CD4-positive, alpha-beta memory T cell (primary cell): ENCODE data around the gene FADS3. TPM values are rescaled to one million over a fixed set of nuclear protein-coding genes. Genes with fewer than 3 reads are reported as not detected.

Source experiments
- CTCF ChIA-PET: fragments of 350-600 bp; sonication (Branson Sonifier 250); formaldehyde crosslinking; loops from one replicate; lab custom pipeline; 2021; ENCODE audit warnings: inconsistent platforms; ENCODE audit not compliant: partially characterized antibody; lab: Charles Lee
- POLR2A ChIA-PET: fragments of 350-600 bp; sonication (Branson Sonifier 250); formaldehyde crosslinking; loops from one replicate; lab custom pipeline; 2021; ENCODE audit not compliant: partially characterized antibody; lab: Charles Lee
- DNase-seq, 5 donors: peaks; one replicate each; pipeline versions ENCODE4 v3.0.0 to v3.0.0-alpha.2; 2020 to 2022; ENCODE audit warnings: mixed read lengths in 1 of 5
- H3K27ac ChIP-seq: one replicate; pipeline ENCODE4 v1.7.0; 2013; ENCODE audit warnings: low read depth, low read length
- H3K27me3 ChIP-seq: 2 replicates; pipeline ENCODE4 v1.7.0; 2013; ENCODE audit warnings: mild to moderate bottlenecking, low read length, moderate library complexity; ENCODE audit not compliant: insufficient read depth
- H3K36me3 ChIP-seq: 2 replicates; pipeline ENCODE4 v1.7.0; 2013; ENCODE audit warnings: mild to moderate bottlenecking, low read length, moderate library complexity; ENCODE audit not compliant: insufficient read depth
- H3K4me1 ChIP-seq: 2 replicates; pipeline ENCODE4 v1.7.0; 2013; ENCODE audit warnings: mild to moderate bottlenecking, low read length, moderate library complexity; ENCODE audit not compliant: insufficient read depth
- H3K4me3 ChIP-seq, 2 donors: one replicate each; pipeline ENCODE4 v1.7.0; 2013; ENCODE audit warnings: low read length in 2 of 2, mild to moderate bottlenecking in 1 of 2
- H3K9me3 ChIP-seq, 2 donors: one replicate each; pipeline ENCODE4 v1.7.0; 2013; ENCODE audit warnings: low read length in 2 of 2, control low read depth in 1 of 2; ENCODE audit not compliant: control insufficient read depth in 1 of 2
- H3K27ac Mint-ChIP-seq, 7 donors: one replicate each; pipeline ENCODE4 v1.8.0; 2020 to 2021; ENCODE audit warnings: mixed read lengths in 7 of 7, mild to moderate bottlenecking in 6 of 7, inconsistent platforms in 3 of 7, moderate library complexity in 3 of 7
- H3K27me3 Mint-ChIP-seq, 2 donors: one replicate each; pipeline ENCODE4 v1.8.0; 2020 to 2021; ENCODE audit warnings: mixed read lengths in 2 of 2
- H3K36me3 Mint-ChIP-seq, 2 donors: one replicate each; pipeline ENCODE4 v1.8.0; 2020 to 2021; ENCODE audit warnings: mixed read lengths in 2 of 2, inconsistent platforms in 1 of 2, mild to moderate bottlenecking in 1 of 2
- H3K4me1 Mint-ChIP-seq, 4 donors: one replicate each; pipeline ENCODE4 v1.8.0; 2020 to 2021; ENCODE audit warnings: mixed read lengths in 4 of 4, mild to moderate bottlenecking in 1 of 4
- H3K4me3 Mint-ChIP-seq, 8 donors: one replicate each; pipeline ENCODE4 v1.8.0; 2020 to 2021; ENCODE audit warnings: mixed read lengths in 8 of 8, mild to moderate bottlenecking in 7 of 8, moderate library complexity in 6 of 8, inconsistent platforms in 3 of 8
- H3K9me3 Mint-ChIP-seq, 8 donors: one replicate each; pipeline ENCODE4 v1.8.0; 2020 to 2021; ENCODE audit warnings: mixed read lengths in 8 of 8, mild to moderate bottlenecking in 5 of 8, inconsistent platforms in 3 of 8, moderate library complexity in 1 of 8
- intact Hi-C: fragments of 100-400 bp; cut with micrococcal nuclease; formaldehyde crosslinking; loops from one replicate; pipeline ENCODE4 v1.15.1; 2023
- polyA plus RNA-seq, 2 donors: library from polyadenylated mRNA; unstranded; fragments of 300-500 nt; fragmentation: Illumina TruSeq; gene quantifications; one replicate each; pipeline ENCODE4 v1.2.3, GENCODE V29; 2021
- total RNA-seq, 2 experiments: library from RNA; stranded (reverse); gene quantifications; one replicate each; pipeline ENCODE4 v1.2.3, GENCODE V29; 2021

FADS3 gene
- total and polyA plus RNA-seq, 4 experiments from 2014 or later, result 2.9 to 7.8 (median 4.4) TPM

- Histone ChIP-seq H3K27ac (no peak overlapping the region), H3K9me3 (no peaks in the 10 kb centered on the region), H3K27me3 (no peaks in the 10 kb centered on the region), H3K4me3 (no peak overlapping the region), H3K4me1 (peaks cover 7% of the 10 kb centered on the region), H3K36me3 (no peaks in the 10 kb centered on the region)
- Mint-ChIP-seq H3K4me3 (no peak overlapping the region), H3K36me3 (no peaks in the 10 kb centered on the region), H3K4me1 (peaks cover 4 to 6% (median 5%) of the 10 kb centered on the region in 4 donors), H3K27me3 (no peaks in the 10 kb centered on the region), H3K27ac (peak overlapping the region in 1 of 7 donors; percentile 75), H3K9me3 (peaks cover 0 to 2% (median 0%) of the 10 kb centered on the region in 8 donors)
- no peak for DNase-seq
- intact Hi-C loops, result no loop called here
- ChIA-PET CTCF (interaction anchor here (1.6 to 11.6 kb wide), 3 partner anchors 43 to 180 kb away, joined by 5 to 387 read pairs (median 8); no protein-coding TSS in a partner anchor), POLR2A (no interaction called here)
Measured at GRCh38 chr11:61903845-61904244, 12.5 kb upstream of the FADS3 start.

- ChIA-PET CTCF (interaction anchor here (0.8 to 11.6 kb wide), 6 partner anchors 27 to 205 kb away, joined by 3 to 387 read pairs (median 10); no protein-coding TSS in a partner anchor), POLR2A (no interaction called here)
- H3K36me3 ChIP-seq, result no peaks in the 10 kb centered on the region
- H3K9me3 ChIP-seq, result no peaks in the 10 kb centered on the region
- Mint-ChIP-seq H3K27me3 (no peaks in the 10 kb centered on the region), H3K4me3 (no peak overlapping the region), H3K27ac (no peak overlapping the region), H3K9me3 (peaks cover 0 to 2% (median 0%) of the 10 kb centered on the region in 8 donors), H3K4me1 (peaks cover 4 to 6% (median 5%) of the 10 kb centered on the region in 4 donors), H3K36me3 (no peaks in the 10 kb centered on the region)
- no peak overlapping the region for H3K27ac ChIP-seq
- no peak overlapping the region for H3K4me3 ChIP-seq
- intact Hi-C loops, result no loop called here
- peaks cover 7% of the 10 kb centered on the region for H3K4me1 ChIP-seq
- DNase-seq, result no peak
- H3K27me3 ChIP-seq, result no peaks in the 10 kb centered on the region
Measured at GRCh38 chr11:61902313-61902712, 11.0 kb upstream of the FADS3 start.

- intact Hi-C loops, result no loop called here
- CTCF ChIA-PET, result interaction anchor here (1.3 to 11.6 kb wide), 5 partner anchors 30 to 206 kb away, joined by 3 to 387 read pairs (median 17); no protein-coding TSS in a partner anchor
Measured at GRCh38 chr11:61901397-61901796, 10.1 kb upstream of the FADS3 start.

GRCh38 chr11:61900251-61900650 is 8.9 kb upstream of the FADS3 start:
- no peak overlapping the region for H3K27ac ChIP-seq
- CTCF ChIA-PET, result interaction anchor here (1.4 to 11.6 kb wide), 11 partner anchors 9 to 248 kb away, joined by 3 to 387 read pairs (median 31); no protein-coding TSS in a partner anchor
- Mint-ChIP-seq H3K4me1 (peaks cover 4 to 6% (median 5%) of the 10 kb centered on the region in 4 donors), H3K27ac (peak overlapping the region in 2 of 7 donors; percentile 36 to 59), H3K9me3 (peaks cover 0 to 2% (median 0%) of the 10 kb centered on the region in 8 donors), H3K27me3 (no peaks in the 10 kb centered on the region), H3K36me3 (no peaks in the 10 kb centered on the region), H3K4me3 (no peak overlapping the region)
- no peaks in the 10 kb centered on the region for H3K36me3 ChIP-seq
- H3K4me3 ChIP-seq, result no peak overlapping the region
- intact Hi-C loops, result no loop called here
- H3K27me3 ChIP-seq, result no peaks in the 10 kb centered on the region
- no peaks in the 10 kb centered on the region for H3K9me3 ChIP-seq
- POLR2A ChIA-PET, result interaction anchor here (0.9 to 3.9 kb wide), 2 partner anchors 47 to 182 kb away, joined by 3 to 30 read pairs; no protein-coding TSS in a partner anchor
- peaks cover 7% of the 10 kb centered on the region for H3K4me1 ChIP-seq
- DNase-seq, result no peak

More at GRCh38 chr11:61901397-61901796, 10.1 kb upstream of the FADS3 start:
- Histone ChIP-seq H3K4me3 (no peak overlapping the region), H3K9me3 (no peaks in the 10 kb centered on the region), H3K36me3 (no peaks in the 10 kb centered on the region), H3K27me3 (no peaks in the 10 kb centered on the region), H3K27ac (no peak overlapping the region), H3K4me1 (peaks cover 7% of the 10 kb centered on the region)
- no peak for DNase-seq
- no peaks in the 10 kb centered on the region for H3K36me3 Mint-ChIP-seq
- H3K9me3 Mint-ChIP-seq, result peaks cover 0 to 2% (median 0%) of the 10 kb centered on the region in 8 donors
- no peaks in the 10 kb centered on the region for H3K27me3 Mint-ChIP-seq
- peaks cover 4 to 6% (median 5%) of the 10 kb centered on the region in 4 donors for H3K4me1 Mint-ChIP-seq
- no peak overlapping the region for H3K4me3 Mint-ChIP-seq
- H3K27ac Mint-ChIP-seq, result no peak overlapping the region
- POLR2A ChIA-PET, result no interaction called here

GRCh38 chr11:61899146-61899841 is 7.9 kb upstream of the FADS3 start:
- Histone ChIP-seq H3K27me3 (no peaks in the 10 kb centered on the region), H3K36me3 (no peaks in the 10 kb centered on the region), H3K27ac (no peak overlapping the region), H3K4me3 (no peak overlapping the region), H3K4me1 (peaks cover 7% of the 10 kb centered on the region), H3K9me3 (no peaks in the 10 kb centered on the region)
- intact Hi-C loops, result loop anchor here (1.0 to 5.0 kb wide), 5 partner anchors 48 to 209 kb away; partner anchors contain the start of gene FTH1
- ChIA-PET CTCF (interaction anchor here (0.6 to 11.6 kb wide), 38 partner anchors 10 to 930 kb away, joined by 3 to 387 read pairs (median 4); partner anchors contain the start of genes FEN1, FTH1 and TMEM258), POLR2A (interaction anchor here (0.9 to 3.9 kb wide), 5 partner anchors 9 to 208 kb away, joined by 3 to 30 read pairs (median 9); partner anchors contain the start of genes FADS3 and FTH1)
- no peaks in the 10 kb centered on the region for H3K27me3 Mint-ChIP-seq
- H3K4me3 Mint-ChIP-seq, result peak overlapping the region in 1 of 8 donors; percentile 4
- DNase-seq, result peak; percentile 89 to 92 (median 90)
- peaks cover 0 to 2% (median 0%) of the 10 kb centered on the region in 8 donors for H3K9me3 Mint-ChIP-seq
- H3K4me1 Mint-ChIP-seq, result peaks cover 4 to 6% (median 5%) of the 10 kb centered on the region in 4 donors
- peak overlapping the region in 6 of 7 donors; percentile 2 to 93 (median 76) for H3K27ac Mint-ChIP-seq
- no peaks in the 10 kb centered on the region for H3K36me3 Mint-ChIP-seq

GRCh38 chr11:61898247-61898582 is 6.9 kb upstream of the FADS3 start:
- peaks cover 4 to 6% (median 5%) of the 10 kb centered on the region in 4 donors for H3K4me1 Mint-ChIP-seq
- Histone ChIP-seq H3K4me3 (no peak overlapping the region), H3K9me3 (no peaks in the 10 kb centered on the region), H3K36me3 (no peaks in the 10 kb centered on the region), H3K27ac (no peak overlapping the region), H3K27me3 (no peaks in the 10 kb centered on the region), H3K4me1 (peaks cover 7% of the 10 kb centered on the region)
- ChIA-PET CTCF (interaction anchor here (0.7 to 11.6 kb wide), 30 partner anchors 10 to 412 kb away, joined by 3 to 387 read pairs (median 6); partner anchors contain the start of genes FEN1 and TMEM258), POLR2A (interaction anchor here (2.4 to 3.9 kb wide), 3 partner anchors 70 to 209 kb away, joined by 9 to 30 read pairs (median 20); partner anchors contain the start of gene FTH1)
- H3K27ac Mint-ChIP-seq, result peak overlapping the region in 1 of 7 donors; percentile 70
- no peak overlapping the region for H3K4me3 Mint-ChIP-seq
- H3K27me3 Mint-ChIP-seq, result no peaks in the 10 kb centered on the region
- intact Hi-C loops, result loop anchor here (5.0 kb wide), 1 partner anchor 69 kb away; the partner anchor contains the start of gene FTH1
- no peaks in the 10 kb centered on the region for H3K9me3 Mint-ChIP-seq
- H3K36me3 Mint-ChIP-seq, result no peaks in the 10 kb centered on the region
- DNase-seq, result no peak
